WTC11 (cell line): Measurements from ENCODE around the gene HECTD4.

Experiments used
- NR2C2 ChIP-seq: sonication (generic); formaldehyde crosslinking; IDR thresholded peaks from 2 replicates; pipeline ENCODE4 v1.8.0; 2022; ENCODE audit warnings: mild to moderate bottlenecking, missing genetic modification reagents
- RELA ChIP-seq: sonication (generic); formaldehyde crosslinking; IDR thresholded peaks from 2 replicates; pipeline ENCODE4 v1.8.1; 2022; ENCODE audit warnings: missing genetic modification reagents, mild to moderate bottlenecking, borderline replicate concordance
- SP1 ChIP-seq: sonication (generic); formaldehyde crosslinking; conservative IDR thresholded peaks from 2 replicates; pipeline ENCODE4 v1.8.1; 2022; ENCODE audit warnings: missing genetic modification reagents
- TF ChIP-seq, protein P1 (sequence below): fragments of 200-600 bp; IDR thresholded peaks from 2 replicates; pipeline ENCODE4 v1.8.0; 2022; ENCODE audit warnings: antibody characterized with exemption
- TF ChIP-seq, protein P2 (sequence below): sonication (generic); formaldehyde crosslinking; IDR thresholded peaks from 2 replicates; pipeline ENCODE4 v1.8.1; 2022; ENCODE audit warnings: low read depth, mild to moderate bottlenecking, moderate library complexity, missing genetic modification reagents, borderline replicate concordance

DNA sequence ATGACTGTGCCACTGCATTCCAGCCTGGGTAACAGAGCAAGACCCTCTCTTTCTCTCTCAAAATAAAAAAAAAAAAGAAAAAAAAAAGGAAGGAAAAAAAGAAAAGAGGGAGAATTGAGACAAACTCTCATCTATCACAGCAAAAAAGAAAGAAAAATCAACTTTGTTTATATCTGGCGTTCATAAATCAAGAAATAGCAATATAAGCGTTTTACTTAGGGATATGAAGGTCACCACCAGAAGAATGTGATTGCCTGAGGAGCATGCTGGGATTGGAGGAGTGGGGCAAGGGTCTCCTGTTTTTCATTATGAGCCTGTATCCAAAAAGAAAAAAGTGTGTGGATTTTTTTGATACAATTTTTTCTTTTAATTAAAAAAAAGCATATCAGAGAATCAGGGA lies 78.4 kb downstream of the HECTD4 start:
- TF ChIP-seq, protein P1, sequence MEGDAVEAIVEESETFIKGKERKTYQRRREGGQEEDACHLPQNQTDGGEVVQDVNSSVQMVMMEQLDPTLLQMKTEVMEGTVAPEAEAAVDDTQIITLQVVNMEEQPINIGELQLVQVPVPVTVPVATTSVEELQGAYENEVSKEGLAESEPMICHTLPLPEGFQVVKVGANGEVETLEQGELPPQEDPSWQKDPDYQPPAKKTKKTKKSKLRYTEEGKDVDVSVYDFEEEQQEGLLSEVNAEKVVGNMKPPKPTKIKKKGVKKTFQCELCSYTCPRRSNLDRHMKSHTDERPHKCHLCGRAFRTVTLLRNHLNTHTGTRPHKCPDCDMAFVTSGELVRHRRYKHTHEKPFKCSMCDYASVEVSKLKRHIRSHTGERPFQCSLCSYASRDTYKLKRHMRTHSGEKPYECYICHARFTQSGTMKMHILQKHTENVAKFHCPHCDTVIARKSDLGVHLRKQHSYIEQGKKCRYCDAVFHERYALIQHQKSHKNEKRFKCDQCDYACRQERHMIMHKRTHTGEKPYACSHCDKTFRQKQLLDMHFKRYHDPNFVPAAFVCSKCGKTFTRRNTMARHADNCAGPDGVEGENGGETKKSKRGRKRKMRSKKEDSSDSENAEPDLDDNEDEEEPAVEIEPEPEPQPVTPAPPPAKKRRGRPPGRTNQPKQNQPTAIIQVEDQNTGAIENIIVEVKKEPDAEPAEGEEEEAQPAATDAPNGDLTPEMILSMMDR: no peak
- TF ChIP-seq NR2C2 (CRISPR knock-in tag) (no peak), SP1 (CRISPR knock-in tag) (no peak), RELA (CRISPR knock-in tag) (no peak)
- TF ChIP-seq, protein P2, sequence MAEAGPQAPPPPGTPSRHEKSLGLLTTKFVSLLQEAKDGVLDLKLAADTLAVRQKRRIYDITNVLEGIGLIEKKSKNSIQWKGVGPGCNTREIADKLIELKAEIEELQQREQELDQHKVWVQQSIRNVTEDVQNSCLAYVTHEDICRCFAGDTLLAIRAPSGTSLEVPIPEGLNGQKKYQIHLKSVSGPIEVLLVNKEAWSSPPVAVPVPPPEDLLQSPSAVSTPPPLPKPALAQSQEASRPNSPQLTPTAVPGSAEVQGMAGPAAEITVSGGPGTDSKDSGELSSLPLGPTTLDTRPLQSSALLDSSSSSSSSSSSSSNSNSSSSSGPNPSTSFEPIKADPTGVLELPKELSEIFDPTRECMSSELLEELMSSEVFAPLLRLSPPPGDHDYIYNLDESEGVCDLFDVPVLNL: no peak
